GM19193 (cell line): ENCODE results near the gene ZNF487.

Source experiments
- POLR2A ChIP-seq: IDR thresholded peaks from 4 replicates; pipeline ENCODE4 v1.6.1; 2011; ENCODE audit not compliant: insufficient read depth, insufficient read length; ENCODE audit errors: extremely low read depth

The ZNF487 gene

GRCh38 chr10:43452356-43452914 lies 15.5 kb downstream of the ZNF487 start:
- no peak for TF ChIP-seq POLR2A

GRCh38 chr10:43453266-43453831 lies 16.4 kb downstream of the ZNF487 start:
- no peak for TF ChIP-seq POLR2A

- TF ChIP-seq POLR2A, result no peak
Observed at GRCh38 chr10:43458227-43458626, 21.3 kb downstream of the ZNF487 start.

DNA sequence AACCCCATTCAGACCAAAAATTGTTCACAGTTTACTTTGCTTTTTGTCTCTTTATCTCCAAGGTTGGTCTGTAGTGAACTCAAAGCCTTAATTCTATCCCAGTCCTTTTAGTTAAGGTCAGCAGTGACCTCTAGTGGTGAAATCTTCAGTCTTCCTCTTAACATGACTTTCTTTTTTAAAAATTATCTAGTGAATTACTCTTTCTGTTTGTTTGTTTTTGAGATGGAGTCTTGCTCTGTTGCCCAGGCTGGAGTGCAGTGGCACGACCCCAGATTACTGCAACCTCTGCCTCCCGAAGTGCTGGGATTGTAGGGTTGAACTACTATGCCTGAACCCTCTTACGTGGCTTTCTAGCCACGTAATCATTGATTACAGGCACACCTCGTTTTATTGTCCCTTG lies 25.0 kb downstream of the ZNF487 start:
- TF ChIP-seq POLR2A, result no peak

- no peak for TF ChIP-seq POLR2A
Observed at GRCh38 chr10:43471146-43471545, 34.2 kb downstream of the ZNF487 start.

DNA sequence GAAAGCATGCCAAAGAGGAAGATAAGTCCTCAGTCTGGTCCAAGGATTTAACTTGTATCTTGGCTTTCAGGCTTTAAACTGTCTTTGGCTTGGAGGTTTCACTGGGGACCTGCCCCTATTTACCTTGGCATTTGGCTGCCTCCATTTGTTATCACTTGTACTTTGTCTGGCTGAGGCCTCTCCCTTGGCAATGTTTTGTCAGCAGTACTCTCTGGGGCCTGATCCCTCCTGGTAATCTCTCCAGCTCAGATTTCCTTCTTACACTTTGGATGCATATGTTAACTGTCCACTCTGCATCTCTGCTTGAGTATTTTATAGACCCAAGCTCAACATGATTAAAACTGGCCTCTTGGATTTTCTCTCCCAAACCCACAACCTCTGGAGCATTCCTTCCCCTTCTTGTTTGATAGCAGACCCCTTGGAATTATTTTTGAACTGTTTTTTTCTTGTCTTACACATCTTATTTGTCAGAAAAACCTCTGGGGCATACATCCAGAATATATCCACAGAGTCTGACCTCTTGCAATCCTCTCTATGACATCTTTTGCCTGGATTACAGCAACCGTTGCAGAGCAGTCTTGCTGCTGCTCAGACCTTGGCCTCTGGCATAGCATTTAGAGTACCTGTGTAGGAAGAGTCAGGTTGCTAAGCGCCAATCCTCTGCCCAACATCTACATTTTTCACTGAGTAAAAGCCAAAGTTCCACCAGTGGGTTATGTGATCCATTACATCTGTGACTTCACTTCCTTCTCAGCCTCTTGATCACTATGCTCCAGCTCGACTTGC lies 35.2 kb downstream of the ZNF487 start:
- TF ChIP-seq POLR2A, result no peak

- TF ChIP-seq POLR2A, result no peak
Observed at GRCh38 chr10:43479275-43479674, 42.4 kb downstream of the ZNF487 start.

- no peak for TF ChIP-seq POLR2A
Observed at GRCh38 chr10:43482319-43483078, 45.6 kb downstream of the ZNF487 start.

DNA sequence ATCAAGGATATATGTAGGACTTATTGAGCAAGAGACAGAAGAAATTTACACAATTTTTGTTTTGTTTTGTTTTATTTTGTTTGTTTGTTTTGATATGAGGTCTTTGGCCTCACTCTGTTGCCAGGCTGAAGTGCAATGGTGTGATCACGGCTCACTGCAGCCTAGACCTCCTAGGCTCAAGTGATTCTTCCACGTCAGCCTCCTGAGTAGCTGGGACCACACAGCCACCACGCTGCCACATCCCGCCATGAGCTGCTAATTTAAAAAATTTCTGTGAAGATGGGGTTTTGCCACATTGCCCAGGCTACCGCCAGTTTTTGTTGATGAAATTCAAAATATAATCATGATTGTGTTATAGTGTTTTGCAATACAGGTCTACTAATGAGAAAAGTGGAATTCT lies 54.9 kb downstream of the ZNF487 start:
- no peak for TF ChIP-seq POLR2A

- no peak for TF ChIP-seq POLR2A
Observed at GRCh38 chr10:43502931-43503330, 66.0 kb downstream of the ZNF487 start.

GRCh38 chr10:43524434-43525247 lies 87.7 kb downstream of the ZNF487 start:
- no peak for TF ChIP-seq POLR2A
